Suprapubic skin (tissue), 4 donors: ENCODE data around the gene EVI5L.

Source experiments
- CTCF ChIP-seq, 2 donors: fragments of 200-600 bp in 1 of 2; fragments of 450-650 bp in 1 of 2; sonication (generic) in 1 of 2; IDR thresholded peaks; one replicate each; pipeline ENCODE4 v1.5.1; 2016 to 2019; ENCODE audit warnings: antibody characterized with exemption in 2 of 2, mild to moderate bottlenecking in 1 of 2, moderate library complexity in 1 of 2
- EP300 ChIP-seq: sonication (generic); formaldehyde crosslinking; IDR thresholded peaks from one replicate; pipeline ENCODE4 v1.6.1; 2017; ENCODE audit warnings: antibody characterized with exemption
- POLR2A ChIP-seq, 2 donors: fragments of 450-650 bp; IDR thresholded peaks; one replicate each; pipeline ENCODE4 v1.6.1; 2017; ENCODE audit warnings: antibody characterized with exemption in 2 of 2, mild to moderate bottlenecking in 2 of 2, moderate library complexity in 2 of 2
- POLR2AphosphoS5 ChIP-seq, 3 donors: sonication (generic); formaldehyde crosslinking; IDR thresholded peaks; one replicate each; pipeline ENCODE4 v1.6.1; 2017; ENCODE audit warnings: antibody characterized with exemption in 3 of 3

GRCh38 chr19:7858109-7858770, 28.2 kb downstream of the EVI5L start:
- TF ChIP-seq POLR2AphosphoS5 (IDR thresholded peaks at IDR 0.05) (no peak), EP300 (no peak), POLR2A (IDR thresholded peaks at IDR 0.05) (no peak), CTCF (IDR thresholded peaks at IDR 0.05) (no peak)
